ENCODE results near the gene RPS2. TPM values are rescaled to one million over a fixed set of nuclear protein-coding genes. Genes with fewer than 3 reads are reported as not detected.
"Not testable (repeated sequence)": the region's sequence is repeated elsewhere in the genome, so short reads cannot be mapped to it uniquely, and the experiment has no call there.

The RPS2 gene
- total RNA-seq, 1 donor from 2014 or later = 2,011 TPM

DNA sequence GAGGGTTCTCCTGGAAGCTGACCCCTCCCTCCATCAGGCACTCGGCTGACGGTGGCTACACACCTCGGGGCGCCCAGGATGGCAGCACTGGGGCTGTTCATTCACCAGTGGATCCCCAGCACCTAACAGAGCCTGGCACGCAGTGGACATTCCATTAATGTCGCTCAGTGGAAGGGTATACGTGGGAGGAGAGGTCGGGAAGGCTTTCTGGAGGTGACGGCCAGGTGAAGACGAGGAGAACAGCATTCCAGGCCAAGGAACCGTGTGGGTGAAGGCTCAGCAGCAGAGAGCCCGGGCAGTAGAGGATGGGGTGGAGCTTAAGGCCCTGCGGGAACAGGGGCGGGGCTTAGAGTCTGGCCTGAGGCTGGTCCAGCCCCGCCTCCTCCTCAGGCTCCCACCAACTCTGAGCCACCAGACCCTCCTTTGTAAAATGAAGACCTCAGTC is 43.9 kb downstream of the RPS2 start:
- peak; percentile 20 to 21 for DNase-seq (ENCODE audit: low read depth in 2 of 2)

DNA sequence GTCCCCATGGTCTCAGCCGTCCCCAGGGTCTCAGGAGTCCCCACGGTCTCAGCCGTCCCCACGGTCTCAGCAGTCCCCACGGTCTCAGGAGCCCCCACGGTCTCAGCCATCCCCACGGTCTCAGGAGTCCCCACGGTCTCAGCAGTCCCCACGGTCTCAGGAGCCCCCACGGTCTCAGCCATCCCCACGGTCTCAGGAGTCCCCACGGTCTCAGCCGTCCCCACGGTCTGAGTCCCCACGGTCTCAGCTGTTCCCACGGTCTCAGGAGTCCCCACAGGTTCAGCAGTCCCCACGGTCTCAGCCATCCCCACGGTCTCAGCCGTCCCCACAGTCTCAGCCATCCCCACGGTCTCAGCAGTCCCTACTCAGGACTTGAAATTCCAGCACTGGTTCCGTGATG is 44.5 kb downstream of the RPS2 start:
- DNase-seq (ENCODE audit: low read depth in 2 of 2) = not testable (repeated sequence)

DNA sequence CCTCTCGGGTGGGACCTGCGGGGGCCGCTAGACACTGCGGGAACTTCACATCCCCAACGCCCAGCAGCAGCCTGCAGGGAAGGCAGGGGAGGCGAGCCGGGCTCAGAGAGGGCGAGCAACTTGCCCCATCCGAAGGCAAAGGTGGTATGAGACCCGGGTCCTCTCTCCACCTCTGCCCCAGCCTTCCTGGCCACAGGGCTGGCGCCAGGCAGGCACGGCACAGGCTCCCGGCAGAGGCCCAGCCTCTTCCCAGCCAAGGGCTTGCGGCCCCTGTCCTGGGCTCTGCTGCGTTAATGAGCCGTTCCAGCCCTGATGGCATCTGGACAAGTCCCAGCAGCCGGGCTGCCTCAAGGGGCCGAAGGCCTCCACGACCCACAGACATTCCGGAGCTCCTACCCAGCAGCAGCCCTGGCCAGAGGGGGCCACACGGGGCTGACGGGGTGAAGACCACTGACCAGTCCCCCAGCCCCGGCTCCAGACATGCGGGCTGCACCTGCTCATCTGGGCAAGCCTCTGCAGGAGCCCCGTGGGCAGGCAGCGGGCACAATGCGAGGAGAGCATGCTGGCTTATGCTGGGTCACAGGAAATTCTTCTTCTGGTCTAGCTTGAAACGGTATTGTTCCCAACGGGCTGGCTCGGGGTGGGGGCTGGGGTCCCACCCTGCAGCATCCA is 45.2 kb downstream of the RPS2 start:
- no peak for DNase-seq (ENCODE audit: low read depth in 2 of 2)

DNA sequence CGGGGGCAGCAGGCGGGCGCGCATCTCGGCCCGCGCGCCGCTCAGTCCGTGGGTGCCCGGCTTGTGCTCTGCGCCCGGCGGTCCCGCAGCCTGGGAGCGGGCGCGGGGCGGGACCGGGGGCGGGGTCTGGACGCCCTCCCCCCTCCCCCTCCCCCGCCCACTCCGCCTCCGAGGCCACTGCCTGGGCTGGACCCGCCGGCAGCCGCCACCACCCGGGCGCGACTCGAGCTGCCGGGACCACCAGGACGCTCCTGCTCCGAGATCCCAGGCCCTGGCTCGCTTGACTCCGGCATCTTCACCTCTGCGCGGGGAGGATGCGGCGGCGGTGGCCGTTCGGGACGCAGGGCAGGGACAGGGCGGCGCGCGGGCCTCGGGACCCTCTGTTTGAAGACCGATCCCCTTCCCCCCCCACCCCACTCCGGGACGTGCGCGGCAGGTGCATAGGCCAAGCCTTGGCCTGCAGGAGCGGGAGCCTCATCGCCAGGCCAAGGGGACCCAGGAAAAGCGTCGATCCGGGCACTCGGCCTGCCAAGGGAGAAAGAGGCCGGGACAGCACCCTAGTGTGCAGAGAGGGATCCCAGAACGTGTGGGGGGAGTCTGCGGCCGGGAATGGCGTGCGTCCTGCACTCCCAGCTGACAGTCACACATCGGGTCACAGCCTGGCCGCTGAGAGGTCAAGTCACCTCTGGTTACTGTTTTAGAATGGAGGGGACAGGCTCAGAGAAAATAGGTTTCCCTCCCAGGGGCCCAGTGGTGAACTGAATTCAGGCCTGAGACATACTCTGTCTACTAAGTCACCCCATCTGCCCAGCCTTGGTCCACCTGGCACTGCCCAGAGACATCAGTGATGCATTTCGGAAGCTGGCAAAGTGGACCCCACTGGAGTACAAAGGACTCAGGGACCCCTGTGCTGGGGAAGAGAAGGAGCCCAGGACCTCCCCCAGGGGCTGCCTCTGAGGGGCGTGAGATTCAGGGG is 46.0 kb downstream of the RPS2 start, which contains the start of gene HS3ST6:
TSS of gene HS3ST6 (minus strand) at position 65 of the 976 bp plus-strand sequence. CDS start 92 bp downstream, outside the sequence.
- no peak for DNase-seq (ENCODE audit: low read depth in 2 of 2)

DNA sequence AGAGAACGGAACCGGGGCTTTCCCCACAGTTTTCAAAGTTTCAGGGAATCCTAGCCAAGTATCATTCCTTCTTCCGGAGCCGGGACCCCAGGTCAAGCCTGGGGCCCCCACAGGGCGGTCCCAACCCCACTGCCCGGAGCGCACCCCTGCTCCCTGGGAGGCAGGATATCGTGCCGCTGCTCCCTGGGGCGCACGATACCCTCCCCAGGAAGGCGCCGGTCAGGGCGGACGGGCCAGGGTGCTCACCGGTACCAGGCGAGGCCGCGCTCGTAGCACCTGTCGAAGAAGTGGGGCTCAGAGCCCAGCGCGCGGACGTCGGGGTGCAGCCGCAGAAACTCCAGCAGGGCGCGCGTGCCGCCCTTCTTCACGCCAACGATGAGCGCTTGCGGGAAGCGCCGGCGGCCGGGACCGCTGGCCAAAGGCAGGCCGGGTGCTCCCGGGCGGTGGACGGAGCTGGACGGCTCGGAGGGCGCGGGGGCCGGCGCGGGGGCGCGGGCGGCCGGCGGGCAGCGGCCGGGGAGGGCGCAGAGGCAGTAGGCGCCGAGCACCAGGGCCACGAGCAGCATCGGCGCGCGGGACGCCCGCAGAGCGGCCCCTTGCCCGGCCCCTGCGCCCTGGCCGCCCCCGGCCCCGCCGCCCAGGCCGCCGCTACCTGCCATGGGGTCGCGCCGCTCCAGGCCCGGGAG is 46.8 kb downstream of the RPS2 start:
- no peak for DNase-seq (ENCODE audit: low read depth in 2 of 2)

DNA sequence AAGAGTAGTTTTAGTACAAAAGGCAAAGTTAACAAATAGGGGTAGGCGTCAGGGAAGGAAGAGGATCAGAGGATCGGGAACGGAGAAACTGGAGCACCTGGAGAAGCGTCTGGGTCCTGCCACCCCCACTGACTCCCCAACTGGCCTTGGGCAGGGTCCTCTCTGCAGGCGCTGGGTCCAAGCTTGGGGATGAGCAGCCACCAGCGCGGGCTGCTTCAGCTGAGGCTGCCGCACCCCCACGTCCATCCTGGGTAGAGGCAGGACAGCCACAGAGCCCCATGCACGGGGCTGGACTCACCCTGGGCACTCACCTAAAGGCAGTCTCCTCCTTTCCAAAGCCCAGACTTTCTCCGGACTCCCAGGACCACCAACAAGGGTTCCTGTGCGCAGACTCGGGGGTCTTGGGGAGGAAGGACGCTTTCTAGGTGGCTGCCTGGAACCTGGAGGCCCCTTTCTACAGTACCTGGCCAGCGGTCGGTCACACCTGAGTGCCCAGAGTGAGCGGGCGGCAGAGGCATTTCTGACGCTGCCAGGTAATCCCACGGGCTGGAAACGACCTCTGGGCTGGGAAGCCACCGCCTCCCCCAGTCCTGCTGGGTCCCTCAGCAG is 47.5 kb downstream of the RPS2 start:
- DNase-seq (ENCODE audit: low read depth in 2 of 2) = no peak

DNA sequence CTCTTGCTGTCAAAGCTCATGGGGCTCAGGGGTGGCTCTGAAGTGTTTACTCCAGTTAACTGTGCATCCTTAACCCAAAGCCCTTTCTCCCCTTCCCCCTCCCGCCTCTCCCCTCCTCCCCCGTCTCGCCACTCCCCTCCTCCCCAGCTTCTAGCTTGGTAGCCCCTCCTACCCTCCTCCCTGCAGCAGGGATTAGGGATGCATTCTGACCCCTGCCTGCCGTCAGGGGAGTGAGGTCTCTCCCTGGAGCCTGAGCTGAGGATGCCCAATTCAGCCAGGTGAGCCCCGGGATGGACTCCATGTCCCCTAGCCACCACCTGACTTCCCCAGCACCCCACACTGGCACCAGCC is 48.0 kb downstream of the RPS2 start:
- no peak for DNase-seq (ENCODE audit: low read depth in 2 of 2)

DNA sequence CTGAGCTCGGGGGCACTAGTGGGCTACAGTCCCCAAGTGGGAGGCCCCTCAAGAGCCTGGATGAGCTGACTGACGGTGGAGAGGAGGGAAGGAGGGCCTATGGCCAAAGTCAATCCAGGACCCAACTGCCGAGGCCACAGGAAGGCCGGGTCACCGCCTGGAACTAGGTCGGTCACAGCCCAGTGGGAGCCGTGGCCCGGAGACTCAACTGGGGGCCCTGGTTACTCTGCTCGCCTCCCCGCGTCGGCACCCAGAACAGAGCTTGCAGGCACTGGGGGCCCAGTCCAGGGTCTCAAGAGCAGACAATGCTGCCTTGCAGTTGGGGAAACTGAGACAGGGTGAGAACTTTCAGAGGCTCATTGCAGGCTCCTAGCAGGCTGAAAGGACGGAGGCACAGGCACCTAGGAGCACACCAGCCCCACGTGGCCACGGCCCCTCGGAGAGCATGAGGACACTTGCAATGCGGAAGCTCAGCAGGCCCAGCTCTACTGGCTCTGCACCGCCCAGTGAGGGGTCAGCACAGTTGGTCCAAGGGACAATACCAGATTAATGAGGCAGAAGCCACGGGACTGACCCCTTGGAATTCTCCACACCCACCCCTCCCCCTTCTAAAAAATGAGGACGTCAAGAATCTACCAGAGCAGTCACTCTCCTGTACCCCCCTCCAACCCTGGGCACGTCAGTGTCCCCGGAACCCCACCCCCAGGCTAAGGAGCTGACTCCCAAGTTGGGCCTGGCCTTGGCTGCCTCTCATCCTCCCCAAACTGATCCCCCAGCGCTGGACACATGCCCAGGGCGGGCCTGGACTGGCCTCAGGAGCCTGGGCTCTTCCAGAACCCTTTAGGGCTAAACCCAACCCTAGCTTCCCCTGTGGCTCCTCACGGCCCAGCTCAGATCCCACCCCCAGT is 48.6 kb downstream of the RPS2 start:
- no peak for DNase-seq (ENCODE audit: low read depth in 2 of 2)

DNA sequence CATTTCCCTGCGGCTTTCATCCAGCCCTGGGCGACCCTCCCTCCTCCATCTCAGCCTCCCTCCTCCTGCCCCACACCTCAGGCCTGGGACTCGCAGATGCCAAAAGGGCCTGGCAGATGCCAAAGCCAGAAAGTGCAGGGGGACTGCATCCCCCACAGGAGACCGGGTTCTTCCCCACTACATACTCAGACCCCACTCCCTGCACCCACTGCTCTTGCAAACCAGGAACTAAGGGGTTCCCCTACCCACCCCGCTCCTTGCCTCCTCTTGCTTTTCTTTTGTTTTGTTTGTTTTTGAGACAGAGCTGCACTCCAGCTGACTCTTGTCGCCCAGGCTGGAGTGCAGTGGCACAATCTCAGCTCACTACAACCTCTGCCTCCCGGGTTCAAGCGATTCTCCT is 49.6 kb downstream of the RPS2 start:
- DNase-seq (ENCODE audit: low read depth in 2 of 2) = no peak

DNA sequence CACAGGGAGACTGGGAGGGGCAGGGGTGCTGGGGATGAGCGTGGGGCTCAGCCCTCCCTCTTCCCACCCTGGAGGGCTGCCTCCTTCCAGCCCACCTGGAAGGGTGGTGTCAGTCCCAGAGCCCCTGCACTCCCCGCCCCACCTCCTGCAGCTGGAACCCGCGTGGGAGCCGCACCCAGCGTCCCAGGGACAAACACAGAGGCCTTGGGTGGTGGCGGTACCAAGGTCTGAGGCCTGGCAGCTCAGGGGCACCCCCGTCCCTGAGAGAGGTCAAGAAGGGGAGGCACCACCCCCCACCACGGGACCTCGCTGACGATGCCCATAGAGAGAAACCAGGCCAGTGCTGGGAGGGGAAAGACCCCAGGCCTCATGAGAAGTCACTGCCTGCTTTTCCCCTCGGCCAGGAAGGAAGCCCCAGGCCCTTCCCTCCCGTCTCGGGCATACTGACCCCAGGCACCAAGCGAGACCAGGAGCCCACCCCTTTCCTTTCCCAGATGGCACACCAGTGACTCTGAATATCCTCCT is 50.5 kb downstream of the RPS2 start:
- no peak for DNase-seq (ENCODE audit: low read depth in 2 of 2)

DNA sequence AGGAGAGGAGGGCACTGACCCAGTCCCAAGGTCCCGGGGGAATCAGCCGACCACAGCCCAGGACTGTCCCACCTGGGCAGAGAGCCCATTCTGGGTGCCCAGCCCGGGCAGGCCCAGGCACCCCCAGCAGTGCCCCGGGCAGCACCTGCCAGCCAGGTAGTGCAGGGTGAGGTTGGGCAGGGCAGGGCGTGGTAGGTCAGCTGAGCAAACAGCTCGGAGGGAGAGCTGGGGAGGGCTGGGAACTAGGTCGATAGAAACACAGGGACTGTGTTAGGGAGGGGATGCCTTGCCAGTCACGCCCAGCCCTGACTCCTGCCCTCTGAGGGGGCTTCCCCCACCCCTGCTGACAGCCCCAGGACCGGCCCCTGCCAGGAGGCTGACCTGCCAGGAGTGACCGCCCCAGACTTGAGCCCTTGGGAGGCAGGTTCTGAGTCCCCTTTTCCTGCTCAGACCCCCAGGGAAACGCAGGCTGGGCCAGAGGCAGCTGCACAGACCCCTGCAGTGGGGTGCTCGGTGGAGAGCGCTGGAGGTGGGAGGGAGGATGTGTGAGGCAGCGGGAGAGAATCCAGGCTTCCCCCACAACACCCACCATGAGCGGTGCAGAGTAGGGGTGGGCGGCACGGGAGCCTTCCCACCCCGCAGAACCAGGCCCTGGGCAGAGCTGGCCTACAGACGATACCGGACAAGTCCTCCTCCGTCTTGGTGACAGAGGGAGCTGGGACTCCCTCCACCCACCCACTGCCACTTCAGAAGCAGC is 51.1 kb downstream of the RPS2 start:
- no peak for DNase-seq (ENCODE audit: low read depth in 2 of 2)

DNA sequence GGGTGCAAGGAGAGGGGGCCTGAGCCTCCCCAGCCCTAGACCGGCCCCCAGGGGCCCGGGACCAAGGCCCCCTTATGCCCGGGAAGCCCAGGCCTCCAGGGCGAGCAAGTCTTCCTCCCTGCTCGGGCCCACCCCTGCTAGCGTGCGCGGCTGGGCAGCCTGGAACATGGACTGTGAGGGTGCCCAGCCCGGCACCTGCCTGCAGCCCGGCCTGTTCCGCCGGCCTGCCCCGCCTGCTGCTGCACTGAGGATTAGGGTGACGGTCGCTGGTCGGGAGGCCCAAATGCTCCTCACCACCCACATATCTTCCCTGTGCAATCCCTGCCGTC is 52.4 kb downstream of the RPS2 start:
- DNase-seq (ENCODE audit: low read depth in 2 of 2) = no peak

Other genes starting within 250 kb of the RPS2 start
- gene NME3, start 193.3 kb downstream of the RPS2 start, total RNA-seq = 32.3 and 47.4 TPM in 2 replicates
- gene EME2, start 192.0 kb downstream of the RPS2 start, total RNA-seq = 2.4 and 4.0 TPM in 2 replicates
- 50.4 and 57.1 TPM in 2 replicates for gene MRPS34, start 191.7 kb downstream of the RPS2 start, total RNA-seq
- gene SPSB3, start 182.3 kb downstream of the RPS2 start, total RNA-seq = 32.7 and 49.8 TPM in 2 replicates
- 56.7 and 57.3 TPM in 2 replicates for gene NUBP2, start 181.9 kb downstream of the RPS2 start, total RNA-seq
- gene IGFALS, start 171.1 kb downstream of the RPS2 start, total RNA-seq = not detected in 2 replicates
- 58.2 and 71.8 TPM in 2 replicates for gene HAGH, start 138.0 kb downstream of the RPS2 start, total RNA-seq
- gene FAHD1, start 137.6 kb downstream of the RPS2 start, total RNA-seq = 74.3 and 81.7 TPM in 2 replicates
- not detected in 2 replicates for gene MEIOB, start 92.7 kb downstream of the RPS2 start, total RNA-seq
- gene HS3ST6, start 46.4 kb downstream of the RPS2 start, total RNA-seq = not detected in 2 replicates
- gene MSRB1, start 21.6 kb downstream of the RPS2 start, total RNA-seq = 8.3 and 11.9 TPM in 2 replicates
- not detected in 2 replicates for gene RPL3L, start 10.1 kb downstream of the RPS2 start, total RNA-seq
- 113 and 126 TPM in 2 replicates for gene NDUFB10, start 5.3 kb downstream of the RPS2 start, total RNA-seq
- gene RNF151, start 2.0 kb upstream of the RPS2 start, total RNA-seq = not detected in 2 replicates
- gene TBL3, start 7.2 kb upstream of the RPS2 start, total RNA-seq = 20.5 and 21.2 TPM in 2 replicates
- gene NOXO1, start 16.6 kb upstream of the RPS2 start, total RNA-seq = under 0.01 TPM in 2 replicates
- gene GFER, start 19.4 kb upstream of the RPS2 start, total RNA-seq = 8.1 and 8.5 TPM in 2 replicates
- 0.40 and 2.0 TPM in 2 replicates for gene SYNGR3, start 25.1 kb upstream of the RPS2 start, total RNA-seq
- gene ZNF598, start 45.0 kb upstream of the RPS2 start, total RNA-seq = 8.9 and 9.7 TPM in 2 replicates
- 0.44 and 0.60 TPM in 2 replicates for gene NPW, start 55.0 kb upstream of the RPS2 start, total RNA-seq
- gene NHERF2, start 62.1 kb upstream of the RPS2 start, total RNA-seq = 42.1 and 47.6 TPM in 2 replicates
- 22.8 and 31.2 TPM in 2 replicates for gene NTHL1, start 83.0 kb upstream of the RPS2 start, total RNA-seq
- 23.8 and 29.0 TPM in 2 replicates for gene TSC2, start 83.2 kb upstream of the RPS2 start, total RNA-seq
- gene PKD1, start 171.1 kb upstream of the RPS2 start, total RNA-seq = 18.5 and 31.5 TPM in 2 replicates
- 0.20 and 0.65 TPM in 2 replicates for gene RAB26, start 183.8 kb upstream of the RPS2 start, total RNA-seq
- 60.8 and 63.9 TPM in 2 replicates for gene TRAF7, start 191.0 kb upstream of the RPS2 start, total RNA-seq
- under 0.01 TPM in 2 replicates for gene CASKIN1, start 231.8 kb upstream of the RPS2 start, total RNA-seq
- gene MLST8, start 240.6 kb upstream of the RPS2 start, total RNA-seq = 13.5 and 13.7 TPM in 2 replicates
- gene BRICD5, start 246.0 kb upstream of the RPS2 start, total RNA-seq = 0.44 and 2.2 TPM in 2 replicates